ENCODE data around the gene TMEM121B. TPM values are rescaled to one million over a fixed set of nuclear protein-coding genes. Genes with fewer than 3 reads are reported as not detected.

The TMEM121B gene
- total RNA-seq, 2 experiments from 2014 or later, result 0.13 to 0.14 TPM

GRCh38 chr22:17138513-17138912, 17.4 kb upstream of the TMEM121B start:
- POLR2A ChIA-PET, result no interaction called here
- no peak overlapping the region for H3K4me3 Mint-ChIP-seq
- ATAC-seq (no peak), DNase-seq (no peak)
- H3K36me3 Mint-ChIP-seq (ENCODE audit: low read depth), result peaks cover 29% of the 10 kb centered on the region
- no peak overlapping the region for H3K27ac Mint-ChIP-seq
- intact Hi-C loops (cut with micrococcal nuclease), result no loop called here
- CTCF ChIA-PET, result no interaction called here
- H3K27me3 Mint-ChIP-seq, result no peaks in the 10 kb centered on the region
- no peaks in the 10 kb centered on the region for H3K9me3 Mint-ChIP-seq
- no peak for TF ChIP-seq CTCF (IDR thresholded peaks at IDR 0.05)
- H3K4me1 Mint-ChIP-seq (ENCODE audit: low read depth), result no peaks in the 10 kb centered on the region

- Mint-ChIP-seq H3K9me3 (no peaks in the 10 kb centered on the region), H3K4me3 (no peak overlapping the region), H3K27ac (no peak overlapping the region), H3K27me3 (no peaks in the 10 kb centered on the region), H3K36me3 (ENCODE audit: low read depth) (peaks cover 26% of the 10 kb centered on the region), H3K4me1 (ENCODE audit: low read depth) (no peaks in the 10 kb centered on the region)
- TF ChIP-seq CTCF (IDR thresholded peaks at IDR 0.05), result no peak
- DNase-seq, result no peak
- no peak for ATAC-seq
- intact Hi-C loops (cut with micrococcal nuclease), result no loop called here
- ChIA-PET POLR2A (no interaction called here), CTCF (no interaction called here)
These were observed 16.8 kb upstream of the TMEM121B start for GRCh38 chr22:17137861-17138425.

GRCh38 chr22:17137170-17137569, 16.0 kb upstream of the TMEM121B start:
- Mint-ChIP-seq H3K4me3 (no peak overlapping the region), H3K4me1 (ENCODE audit: low read depth) (no peaks in the 10 kb centered on the region), H3K36me3 (ENCODE audit: low read depth) (peaks cover 23% of the 10 kb centered on the region), H3K27ac (no peak overlapping the region), H3K9me3 (no peaks in the 10 kb centered on the region), H3K27me3 (no peaks in the 10 kb centered on the region)
- intact Hi-C loops (cut with micrococcal nuclease), result no loop called here
- DNase-seq, result no peak
- ChIA-PET POLR2A (no interaction called here), CTCF (interaction anchor here (0.7 to 1.0 kb wide), 2 partner anchors 9 to 35 kb away, joined by 3 read pairs; no protein-coding TSS in a partner anchor)
- no peak for ATAC-seq
- TF ChIP-seq CTCF (IDR thresholded peaks at IDR 0.05), result no peak

- ATAC-seq, result no peak
- Mint-ChIP-seq H3K36me3 (ENCODE audit: low read depth) (peaks cover 16% of the 10 kb centered on the region), H3K4me3 (no peak overlapping the region), H3K9me3 (no peaks in the 10 kb centered on the region), H3K4me1 (ENCODE audit: low read depth) (peaks cover 2% of the 10 kb centered on the region), H3K27ac (no peak overlapping the region), H3K27me3 (no peaks in the 10 kb centered on the region)
- DNase-seq, result no peak
- ChIA-PET POLR2A (interaction anchor here (1.1 kb wide), 1 partner anchor 18 kb away, joined by 3 read pairs; no protein-coding TSS in a partner anchor), CTCF (no interaction called here)
- no peak for TF ChIP-seq CTCF (IDR thresholded peaks at IDR 0.05)
- intact Hi-C loops (cut with micrococcal nuclease), result no loop called here
These were observed 14.1 kb upstream of the TMEM121B start for GRCh38 chr22:17135153-17135760.

GRCh38 chr22:17133137-17133536, 12.0 kb upstream of the TMEM121B start:
- no peak for ATAC-seq
- TF ChIP-seq CTCF (IDR thresholded peaks at IDR 0.05), result no peak
- no peak for DNase-seq
- Mint-ChIP-seq H3K9me3 (no peaks in the 10 kb centered on the region), H3K27me3 (no peaks in the 10 kb centered on the region), H3K4me3 (no peak overlapping the region), H3K4me1 (ENCODE audit: low read depth) (peaks cover 4% of the 10 kb centered on the region), H3K36me3 (ENCODE audit: low read depth) (peaks cover 8% of the 10 kb centered on the region), H3K27ac (no peak overlapping the region)
- POLR2A ChIA-PET, result interaction anchor here (1.0 kb wide), 1 partner anchor 17 kb away, joined by 3 read pairs; no protein-coding TSS in a partner anchor
- CTCF ChIA-PET, result interaction anchor here (1.3 kb wide), 1 partner anchor 368 kb away, joined by 3 read pairs; no protein-coding TSS in a partner anchor
- intact Hi-C loops (cut with micrococcal nuclease), result no loop called here

All from activated CD8-positive, alpha-beta T cell treated with anti-CD3 and anti-CD28 coated beads for 36 hours (primary cell).